IPS DF 6.9 (cell line): ENCODE measurements around the gene CYGB.

Source experiments
- DNase-seq: peaks from one replicate; pipeline ENCODE4 v3.0.0-alpha.2; 2013; ENCODE audit warnings: low read depth, low spot score
- H3K27ac ChIP-seq: one replicate; pipeline ENCODE4 v1.5.1; 2013; ENCODE audit warnings: low read length, control low read depth
- H3K27me3 ChIP-seq: 2 replicates; pipeline ENCODE4 v1.6.1; 2013; ENCODE audit warnings: mild to moderate bottlenecking, low read length; ENCODE audit not compliant: control insufficient read depth, insufficient read depth
- H3K36me3 ChIP-seq: 2 replicates; pipeline ENCODE4 v1.6.1; 2013; ENCODE audit warnings: low read length; ENCODE audit not compliant: control insufficient read depth, insufficient read depth
- H3K4me1 ChIP-seq: 2 replicates; pipeline ENCODE4 v1.6.1; 2013; ENCODE audit warnings: low read length; ENCODE audit not compliant: control insufficient read depth, insufficient read depth
- H3K4me3 ChIP-seq: 2 replicates; pipeline ENCODE4 v1.5.1; 2013; ENCODE audit warnings: mild to moderate bottlenecking, low read length
- H3K9me3 ChIP-seq: 2 replicates; pipeline ENCODE4 v1.6.1; 2013; ENCODE audit warnings: low read length, inconsistent platforms; ENCODE audit not compliant: control insufficient read depth, insufficient read depth
- WGBS: extraction: QIAGEN DNeasy Blood & Tissue Kit; methylation state at CpG from one replicate; pipeline ENCODE4 v1.1.7; 2013; ENCODE audit warnings: mixed read lengths, missing lambda C conversion rate; ENCODE audit not compliant: insufficient read length, insufficient coverage; 5-methylcytosine and 5-hydroxymethylcytosine counted together

Gene CYGB

DNA sequence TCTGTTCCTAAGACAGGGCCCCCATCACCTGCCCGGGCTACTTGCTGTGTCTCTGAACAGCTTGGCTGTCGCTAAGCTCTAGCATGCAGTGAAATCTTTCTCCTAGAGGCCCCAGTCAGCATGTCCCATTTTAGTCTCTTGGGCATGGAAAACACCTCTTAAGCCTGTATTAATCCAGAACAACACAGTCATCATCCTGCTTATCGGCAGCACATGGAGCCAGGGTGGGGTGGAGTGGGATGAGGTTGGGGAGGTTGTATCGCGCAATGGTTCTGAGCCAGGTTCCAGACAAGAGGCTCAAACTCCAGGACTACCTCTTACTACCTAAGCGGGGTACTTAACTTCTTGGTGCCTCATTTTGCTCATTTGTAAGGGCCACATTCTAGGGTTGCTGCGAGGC is 40.4 kb upstream of the CYGB start:
- no CpG with 5 or more reads among the region's 7 CpGs for WGBS
- H3K36me3 ChIP-seq: no peaks in the 10 kb centered on the region
- no peak overlapping the region for H3K4me3 ChIP-seq
- 0 out of 2 replicates have a peak, but pooled peaks cover 2% of the 10 kb centered on the region for H3K4me1 ChIP-seq
- peaks cover 5% of the 10 kb centered on the region for H3K27me3 ChIP-seq
- H3K27ac ChIP-seq: no peak overlapping the region
- H3K9me3 ChIP-seq: no peaks in the 10 kb centered on the region
- no peak for DNase-seq

DNA sequence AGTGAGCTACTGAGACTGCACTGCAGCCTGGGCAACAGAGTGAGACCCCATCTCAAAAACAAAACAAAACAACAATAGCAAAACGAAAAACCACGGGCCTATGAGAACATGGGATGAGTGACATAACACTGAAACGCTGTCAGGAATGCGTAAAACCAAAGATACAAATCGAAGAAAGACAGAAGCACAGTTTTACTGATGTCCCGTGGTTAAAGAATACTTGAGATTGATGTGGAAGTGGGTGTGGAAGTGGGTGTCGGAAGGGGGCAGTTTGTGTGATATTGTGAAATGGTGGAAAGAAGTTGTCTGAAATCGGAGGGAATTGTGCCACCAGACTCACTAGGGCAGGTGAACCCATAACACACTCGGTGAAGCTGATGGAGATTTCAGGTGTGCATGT is 38.7 kb upstream of the CYGB start:
- Histone ChIP-seq H3K4me3 (no peak overlapping the region), H3K27me3 (peaks cover 5% of the 10 kb centered on the region), H3K27ac (no peak overlapping the region), H3K9me3 (no peaks in the 10 kb centered on the region), H3K36me3 (no peaks in the 10 kb centered on the region), H3K4me1 (0 out of 2 replicates have a peak, but pooled peaks cover under 1% of the 10 kb centered on the region)
- 100% methylated on average over 2 of the region's 9 CpGs for WGBS
- no peak for DNase-seq

DNA sequence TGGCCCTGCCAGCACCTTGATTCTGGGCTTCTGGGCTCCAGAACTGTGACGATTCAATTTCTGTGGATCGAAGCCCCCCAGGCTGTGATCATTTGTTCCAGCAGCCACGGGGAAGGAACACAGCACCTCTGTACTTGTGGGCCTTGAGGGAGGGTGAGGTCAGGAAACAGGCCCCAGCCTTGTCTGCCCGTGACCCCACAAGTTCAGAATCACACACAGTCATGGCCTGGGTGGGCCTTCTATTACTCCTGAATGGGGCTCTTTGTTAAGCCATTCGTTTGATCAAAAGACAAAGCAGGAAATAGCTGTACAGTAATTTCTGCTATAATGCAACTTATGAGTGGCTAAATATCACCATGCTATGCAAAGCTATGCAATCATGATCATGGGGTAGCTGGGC is 38.1 kb upstream of the CYGB start:
- DNase-seq: no peak
- no peak overlapping the region for H3K27ac ChIP-seq
- H3K27me3 ChIP-seq: peaks cover 5% of the 10 kb centered on the region
- no CpG with 5 or more reads among the region's 5 CpGs for WGBS
- H3K36me3 ChIP-seq: no peaks in the 10 kb centered on the region
- no peaks in the 10 kb centered on the region for H3K9me3 ChIP-seq
- no peaks in the 10 kb centered on the region for H3K4me1 ChIP-seq
- H3K4me3 ChIP-seq: no peak overlapping the region

DNA sequence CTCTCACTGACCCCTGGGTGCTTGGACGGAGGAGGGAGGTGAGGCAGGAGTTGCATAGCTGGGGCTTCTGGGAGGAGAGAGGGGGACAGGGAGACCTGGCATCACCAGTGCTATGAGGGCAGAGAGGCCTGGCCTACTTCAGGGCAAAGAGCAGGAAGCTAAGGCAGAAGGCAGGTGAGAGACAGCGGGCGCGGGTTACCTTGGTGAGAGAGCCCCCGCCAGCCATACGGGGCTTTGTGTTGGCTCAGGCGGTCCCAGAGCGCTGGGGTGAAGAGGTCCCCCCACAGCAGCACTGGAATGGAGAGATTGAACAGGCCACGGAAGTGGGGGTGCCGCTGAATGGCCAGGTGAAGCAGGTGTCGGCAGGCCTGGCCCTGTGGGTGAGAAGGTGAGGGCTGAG is 36.7 kb upstream of the CYGB start:
- no peak for DNase-seq
- H3K4me3 ChIP-seq: no peak overlapping the region
- no peaks in the 10 kb centered on the region for H3K4me1 ChIP-seq
- no peak overlapping the region for H3K27ac ChIP-seq
- peaks cover 1% of the 10 kb centered on the region for H3K27me3 ChIP-seq
- H3K36me3 ChIP-seq: no peaks in the 10 kb centered on the region
- WGBS: no CpG with 5 or more reads among the region's 11 CpGs
- no peaks in the 10 kb centered on the region for H3K9me3 ChIP-seq

DNA sequence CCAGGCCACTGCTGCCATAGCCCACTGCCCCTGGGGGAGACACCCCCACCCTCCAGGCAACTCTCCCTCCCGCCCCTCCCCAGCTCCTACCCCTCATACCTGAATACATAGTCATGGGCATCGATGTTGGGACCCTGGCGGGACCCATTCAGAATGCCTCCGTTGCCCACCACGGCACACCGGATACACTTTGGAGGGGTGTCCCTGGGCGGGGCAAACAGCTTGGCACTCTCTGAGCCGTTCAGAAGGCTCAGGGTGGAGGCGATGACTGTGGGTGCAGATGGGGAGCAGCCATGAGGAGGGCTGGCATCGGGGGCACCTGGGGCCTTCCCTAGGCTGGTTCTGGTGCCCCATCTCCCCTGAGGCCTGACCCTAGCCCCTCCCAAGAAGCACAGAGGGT is 35.6 kb upstream of the CYGB start:
- no peaks in the 10 kb centered on the region for H3K36me3 ChIP-seq
- DNase-seq: no peak
- H3K27ac ChIP-seq: no peak overlapping the region
- no CpG with 5 or more reads among the region's 10 CpGs for WGBS
- H3K9me3 ChIP-seq: no peaks in the 10 kb centered on the region
- H3K4me1 ChIP-seq: peaks cover 2% of the 10 kb centered on the region; the same call in 1 of the 2 replicates
- no peak overlapping the region for H3K4me3 ChIP-seq
- no peaks in the 10 kb centered on the region; the same call in 1 of the 2 replicates for H3K27me3 ChIP-seq

DNA sequence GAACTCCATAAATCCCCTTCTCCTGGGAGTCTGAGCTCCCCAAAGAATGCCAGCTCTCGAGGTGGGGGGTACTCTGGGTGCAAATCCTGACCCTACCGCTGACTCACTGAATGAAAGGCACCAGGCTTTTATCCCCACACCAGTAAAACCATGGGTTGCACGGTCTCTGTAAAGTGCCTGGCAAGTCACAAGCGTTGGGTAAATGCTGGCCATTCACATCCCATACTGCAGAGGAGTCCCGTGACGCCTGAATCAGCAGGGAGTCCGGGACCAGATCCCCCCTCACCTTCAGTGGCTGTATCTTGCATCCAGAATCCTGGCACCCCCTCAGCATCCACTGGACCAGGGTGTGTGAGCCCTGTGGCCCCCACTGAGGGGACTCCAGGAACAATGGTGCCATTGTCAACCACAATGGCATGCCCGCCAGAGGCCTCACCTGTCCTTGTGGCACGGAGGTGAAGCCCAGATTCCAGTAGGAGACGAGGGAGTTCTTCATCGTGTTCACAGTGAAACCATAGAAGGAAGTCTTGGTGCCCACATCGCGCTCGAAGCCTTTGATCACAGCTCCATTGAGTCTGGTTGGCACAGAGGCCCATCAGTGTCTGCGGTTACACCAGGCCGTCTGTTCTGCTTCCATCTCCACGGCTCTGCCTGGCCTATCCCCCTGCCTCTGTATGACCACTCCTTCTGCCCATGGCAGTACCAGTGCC is 34.8 kb upstream of the CYGB start:
- H3K27me3 ChIP-seq: no peaks in the 10 kb centered on the region; the same call in 1 of the 2 replicates
- H3K27ac ChIP-seq: no peak overlapping the region
- H3K36me3 ChIP-seq: no peaks in the 10 kb centered on the region
- DNase-seq: no peak
- no peaks in the 10 kb centered on the region for H3K9me3 ChIP-seq
- WGBS: no CpG with 5 or more reads among the region's 17 CpGs
- peaks cover 2% of the 10 kb centered on the region; the same call in 1 of the 2 replicates for H3K4me1 ChIP-seq
- H3K4me3 ChIP-seq: no peak overlapping the region

DNA sequence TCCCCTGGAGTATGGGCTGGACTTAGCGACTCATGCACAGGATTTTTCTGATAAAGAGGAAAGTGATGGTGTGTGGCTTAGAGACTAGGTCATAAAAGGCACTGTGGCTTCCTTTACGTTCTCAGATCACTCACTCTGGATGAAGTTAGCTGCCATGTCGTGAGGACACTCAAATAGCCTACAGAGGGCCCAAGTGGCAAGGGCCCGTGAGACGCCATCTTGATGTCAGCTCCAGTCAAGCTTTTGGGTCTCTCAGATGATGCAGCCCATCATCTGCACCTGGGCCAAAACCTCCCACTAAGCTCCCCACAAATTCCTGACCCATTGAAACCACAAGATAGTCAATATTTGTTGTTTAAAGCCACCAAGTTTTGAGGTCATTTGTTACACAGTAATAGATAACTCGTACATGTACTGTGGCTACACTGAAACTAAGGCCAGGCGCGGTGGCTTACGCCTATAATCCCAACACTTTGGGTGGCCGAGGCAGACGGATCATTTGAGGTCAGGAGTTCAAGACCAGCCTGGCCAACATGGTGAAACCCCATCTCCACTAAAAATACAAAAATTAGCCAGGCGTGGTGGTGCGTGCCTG is 33.5 kb upstream of the CYGB start:
- H3K4me1 ChIP-seq: peaks cover 3% of the 10 kb centered on the region; the same call in 1 of the 2 replicates
- no CpG with 5 or more reads among the region's 13 CpGs for WGBS
- no peak overlapping the region for H3K4me3 ChIP-seq
- H3K36me3 ChIP-seq: peaks cover 4% of the 10 kb centered on the region; the same call in 1 of the 2 replicates
- DNase-seq: no peak
- H3K27ac ChIP-seq: no peak overlapping the region
- H3K9me3 ChIP-seq: no peaks in the 10 kb centered on the region
- no peaks in the 10 kb centered on the region for H3K27me3 ChIP-seq

DNA sequence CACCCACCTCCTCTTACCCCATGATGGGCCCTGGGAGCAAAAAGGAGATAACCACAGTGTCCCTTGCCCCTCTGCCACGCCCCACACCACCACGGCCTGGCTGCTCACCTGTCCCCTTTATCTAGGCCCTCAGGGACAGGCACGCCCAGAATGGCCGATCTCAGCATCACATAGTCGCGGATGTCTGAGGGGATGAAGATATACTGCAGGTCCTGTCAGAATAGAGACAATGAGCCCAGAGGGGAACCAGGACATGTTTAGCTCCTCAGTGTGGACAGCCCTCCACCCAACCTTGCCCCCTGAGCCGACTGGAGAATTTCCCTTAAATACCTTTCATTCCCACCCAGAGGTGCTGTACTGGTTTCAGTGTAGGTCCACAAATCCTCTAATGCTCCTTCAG is 32.9 kb upstream of the CYGB start:
- Histone ChIP-seq H3K4me1 (peaks cover 3% of the 10 kb centered on the region; the same call in 1 of the 2 replicates), H3K27ac (no peak overlapping the region), H3K36me3 (peaks cover 9% of the 10 kb centered on the region; the same call in 1 of the 2 replicates)

DNA sequence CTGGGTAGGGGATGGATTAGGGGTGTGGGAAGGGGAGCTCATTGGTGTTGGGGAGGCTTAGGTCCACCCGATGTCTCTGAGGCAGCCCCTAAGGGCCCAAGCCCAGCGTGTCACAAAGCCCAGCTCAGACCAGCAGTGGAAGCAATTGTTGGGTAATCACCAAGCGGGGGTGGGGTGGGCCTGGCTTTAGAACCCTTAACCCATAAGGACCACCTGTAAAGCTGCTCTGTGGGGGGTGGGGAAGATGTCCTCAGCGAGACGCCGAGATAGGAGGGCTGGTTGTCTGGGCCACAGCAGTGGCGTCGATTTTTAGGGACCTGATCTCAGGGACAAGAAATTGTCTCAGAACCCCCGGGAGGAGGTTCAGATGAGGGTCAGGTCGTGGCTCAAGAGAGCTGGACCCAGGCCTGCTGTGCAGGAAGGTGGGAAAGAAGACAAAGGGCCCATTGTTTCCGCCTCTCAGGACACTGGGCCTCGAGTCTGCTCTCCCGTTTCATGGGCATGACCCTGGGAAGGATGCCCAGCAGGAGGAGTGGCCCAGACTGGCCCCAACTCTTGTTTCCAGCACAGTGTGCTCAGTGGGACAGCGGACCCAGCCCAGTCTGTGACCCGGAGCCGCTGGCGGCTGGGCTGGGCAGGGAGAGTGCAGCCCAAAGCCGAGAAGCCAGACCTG is 32.2 kb upstream of the CYGB start:
- Histone ChIP-seq H3K4me3 (no peak overlapping the region), H3K9me3 (no peaks in the 10 kb centered on the region), H3K27ac (no peak overlapping the region), H3K27me3 (no peaks in the 10 kb centered on the region), H3K36me3 (peaks cover 11% of the 10 kb centered on the region; the same call in 1 of the 2 replicates), H3K4me1 (peaks cover 3% of the 10 kb centered on the region; the same call in 1 of the 2 replicates)
- DNase-seq: no peak
- no CpG with 5 or more reads among the region's 18 CpGs for WGBS

More for the DNA sequence above, 32.9 kb upstream of the CYGB start:
- no peaks in the 10 kb centered on the region for H3K9me3 ChIP-seq
- no peaks in the 10 kb centered on the region for H3K27me3 ChIP-seq
- DNase-seq: no peak
- no peak overlapping the region for H3K4me3 ChIP-seq
- no CpG with 5 or more reads among the region's 7 CpGs for WGBS

DNA sequence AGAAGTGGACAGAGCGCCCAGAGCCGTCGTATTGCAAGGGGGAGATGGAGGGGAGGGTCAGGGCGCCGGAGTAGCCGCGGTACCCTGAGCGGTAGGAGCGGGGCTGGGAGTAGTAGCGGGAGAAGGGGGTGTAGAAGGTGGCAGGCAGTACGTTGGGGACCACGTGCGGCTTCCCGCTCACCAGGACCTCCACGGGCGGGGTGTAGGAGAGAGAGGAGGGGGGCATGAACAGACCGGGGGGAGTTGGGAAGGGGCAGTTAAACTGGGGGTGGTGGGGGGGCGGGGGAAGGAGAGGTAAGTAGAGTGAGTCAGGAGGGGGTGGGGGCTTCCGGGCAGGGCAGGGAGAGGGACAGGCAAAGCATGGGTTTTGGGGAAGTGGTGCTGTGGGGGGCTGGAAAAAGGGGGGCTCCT is 31.3 kb upstream of the CYGB start:
- Histone ChIP-seq H3K27ac (no peak overlapping the region), H3K9me3 (no peaks in the 10 kb centered on the region), H3K27me3 (no peaks in the 10 kb centered on the region), H3K36me3 (peaks cover 11% of the 10 kb centered on the region; the same call in 1 of the 2 replicates), H3K4me1 (peaks cover 3% of the 10 kb centered on the region; the same call in 1 of the 2 replicates), H3K4me3 (no peak overlapping the region)
- no peak for DNase-seq
- no CpG with 5 or more reads among the region's 19 CpGs for WGBS
